Heart right ventricle (tissue), 16 donors: ENCODE results near the gene MYH14. TPM values are rescaled to one million over a fixed set of nuclear protein-coding genes. Genes with fewer than 3 reads are reported as not detected.

Experiments used
- ATAC-seq, 8 donors: fragments of 200-7000 bp; cut with Tn5 transposase; one replicate each; pipeline ENCODE4 v1.9.1; 2020; ENCODE audit warnings: mild to moderate bottlenecking in 8 of 8, moderate library complexity in 8 of 8, moderate number of reproducible peaks in 1 of 8
- DNase-seq, 2 donors: peaks; one replicate each; pipeline ENCODE4 v3.0.0-alpha.2; 2020
- H3K27ac ChIP-seq, 10 donors: fragments of 200-600 bp; sonication (generic) in 2 of 10; one replicate each; pipeline versions ENCODE4 v1.5.0 to v1.8.0; 2020 to 2022; ENCODE audit warnings: mild to moderate bottlenecking in 3 of 10
- H3K27me3 ChIP-seq, 7 donors: fragments of 200-600 bp; one replicate each; pipeline ENCODE4 v1.8.0; 2021 to 2022; ENCODE audit warnings: mild to moderate bottlenecking in 2 of 7
- H3K36me3 ChIP-seq, 9 donors: fragments of 200-600 bp; sonication (generic) in 1 of 9; one replicate each; pipeline versions ENCODE4 v1.5.0 to v1.8.0; 2020 to 2022; ENCODE audit warnings: mild to moderate bottlenecking in 2 of 9
- H3K4me1 ChIP-seq, 9 donors: fragments of 200-600 bp; sonication (generic) in 1 of 9; one replicate each; pipeline versions ENCODE4 v1.5.0 to v1.8.0; 2020 to 2022; ENCODE audit warnings: mild to moderate bottlenecking in 4 of 9
- H3K4me3 ChIP-seq, 10 donors: fragments of 200-600 bp; sonication (generic) in 2 of 10; one replicate each; pipeline versions ENCODE4 v1.5.0 to v1.8.0; 2020 to 2022; ENCODE audit warnings: mild to moderate bottlenecking in 7 of 10, moderate library complexity in 2 of 10
- H3K9me3 ChIP-seq, 11 donors: fragments of 200-600 bp in 10 of 11; sonication (generic) in 2 of 11; one replicate each; pipeline versions ENCODE4 v1.5.0 to v1.8.0; 2013 to 2022; ENCODE audit warnings: mild to moderate bottlenecking in 2 of 11, control low read depth in 1 of 11, moderate library complexity in 1 of 11
- CTCF ChIP-seq, 9 donors: fragments of 200-600 bp; sonication (generic) in 2 of 9; IDR thresholded peaks; one replicate each; pipeline versions ENCODE4 v1.5.0 to v1.8.0; 2021 to 2022; ENCODE audit warnings: antibody characterized with exemption in 9 of 9, mild to moderate bottlenecking in 5 of 9, moderate library complexity in 1 of 9
- WGBS, 2 donors: extraction: QIAGEN DNeasy Blood & Tissue Kit; methylation state at CpG; one replicate each; pipeline ENCODE4 v1.1.7; 2013; ENCODE audit warnings: inconsistent platforms in 1 of 2; 5-methylcytosine and 5-hydroxymethylcytosine counted together
- intact Hi-C, 10 donors: fragments of 100-400 bp; cut with DNase I; formaldehyde crosslinking; loops; one replicate each; pipeline versions ENCODE4 v1.11.1 to v1.14.2; 2022
- polyA plus RNA-seq, 2 donors: library from polyadenylated mRNA; stranded (reverse); fragments of 200-250 nt; gene quantifications; one replicate each; pipeline ENCODE4 v1.2.3, GENCODE V29; 2013
- total RNA-seq, 10 donors: library from RNA; stranded (reverse); fragmentation: NEBNext Ultra II Directional in 3 of 10; extraction: Animal tissue kit (Norgen Biotek cat#: 25700) in 3 of 10; gene quantifications; one replicate each; pipeline versions ENCODE4 v1.2.1 to v1.2.4, GENCODE V29; 2021 to 2023
- donor health status: Arrhythmogenic right ventricular cardiomyopathy.
- donor health status: ischemic (EF 13 %, LVEDD 7.1; RV severe dilation, severe dysfunction).
- donor health status: healthy with polysubstance abuse.
- donor health status: DM: no; HTN: yes; CAD: no.
- donor health status: DM: no; HTN: no; CAD: no.
- donor health status: ischemic (EF 25% LVEDD 6.9; RV normal size, moderate dysfunction).
- donor health status: ischemic (EF 25% LVEDD 5.7; RV mildly dilated, moderate dysfunction).
- donor health status: healthy.
- donor health status: DM: yes; HTN: yes; CAD: no.
- donor health status: Ischemic cardiomyopathy.
- donor health status: ischemic (EF 35%, LVEDD 5.7; RV mildly dilated, moderate dysfunction).
- donor health status: nonischemic (EF 11% LVEDD 7.7; RV severe dilation, severe dysfunction).
- donor health status: DM: yes; HTN: yes; CAD: no.
- donor health status: PGD.
- donor health status: ischemic (EF 29% LVEDD 5.4; RV normal size, mild dysfunction).
- donor health status: nonischemic (EF 23%, LVEDD 6.1; RV moderate dilation, normal function).

MYH14 gene
- total and polyA plus RNA-seq, 12 donors, result 29.3 to 149 (median 102) TPM

DNA sequence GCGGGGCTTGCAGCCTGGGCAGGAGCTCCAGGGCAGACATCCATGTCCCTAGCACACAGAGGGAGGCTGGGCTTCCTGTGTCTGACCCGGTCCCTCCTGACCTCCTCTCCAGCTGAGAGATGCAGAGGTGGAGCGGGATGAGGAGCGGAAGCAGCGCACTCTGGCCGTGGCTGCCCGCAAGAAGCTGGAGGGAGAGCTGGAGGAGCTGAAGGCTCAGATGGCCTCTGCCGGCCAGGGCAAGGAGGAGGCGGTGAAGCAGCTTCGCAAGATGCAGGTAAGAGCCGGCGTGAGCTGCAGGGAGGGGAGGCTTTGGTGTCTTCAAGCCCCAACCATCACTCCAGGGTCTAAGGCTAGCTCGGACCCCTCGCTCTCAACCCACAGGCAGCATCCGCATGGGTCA, 87.4 kb downstream of the MYH14 start:
- no peak for TF ChIP-seq CTCF (IDR thresholded peaks at IDR 0.05)
- no peak for ATAC-seq
- Histone ChIP-seq H3K27me3 (peaks cover 0 to 4% (median 0%) of the 10 kb centered on the region in 7 donors), H3K4me1 (no peaks in the 10 kb centered on the region), H3K9me3 (peaks cover 0 to 30% (median 9%) of the 10 kb centered on the region in 11 donors), H3K36me3 (peaks cover 0 to 71% (median 7%) of the 10 kb centered on the region in 9 donors), H3K4me3 (no peak overlapping the region), H3K27ac (no peak overlapping the region)
- intact Hi-C loops, result no loop called here
- no peak for DNase-seq
- WGBS, 2 donors, result 67 to 72% methylated on average over 15 of the region's 15 CpGs

- H3K27ac ChIP-seq, result no peak overlapping the region
- H3K9me3 ChIP-seq, result peaks cover 0 to 15% (median 0%) of the 10 kb centered on the region in 11 donors
- peaks cover 0 to 56% (median under 1%) of the 10 kb centered on the region in 9 donors for H3K36me3 ChIP-seq
- no peak overlapping the region for H3K4me3 ChIP-seq
- no peak for ATAC-seq
- no peaks in the 10 kb centered on the region for H3K4me1 ChIP-seq
- 69 to 73% methylated on average over 11 of the region's 11 CpGs for WGBS, 2 donors
- intact Hi-C loops, result no loop called here
- no peak for DNase-seq
- H3K27me3 ChIP-seq, result peaks cover 0 to 4% (median 0%) of the 10 kb centered on the region in 7 donors
- TF ChIP-seq CTCF (IDR thresholded peaks at IDR 0.05), result no peak
These were observed 88.9 kb downstream of the MYH14 start for GRCh38 chr19:50292216-50292827.

GRCh38 chr19:50293263-50294004, 90.0 kb downstream of the MYH14 start:
- intact Hi-C loops, result no loop called here
- Histone ChIP-seq H3K4me3 (no peak overlapping the region), H3K27ac (no peak overlapping the region), H3K4me1 (no peaks in the 10 kb centered on the region), H3K36me3 (peaks cover 0 to 45% (median 0%) of the 10 kb centered on the region in 9 donors), H3K9me3 (peaks cover 0 to 10% (median 0%) of the 10 kb centered on the region in 11 donors), H3K27me3 (peaks cover 0 to 4% (median 0%) of the 10 kb centered on the region in 7 donors)
- no peak for TF ChIP-seq CTCF (IDR thresholded peaks at IDR 0.05)
- 80 to 83% methylated on average over 14 of the region's 14 CpGs for WGBS, 2 donors
- DNase-seq (no peak), ATAC-seq (no peak)

DNA sequence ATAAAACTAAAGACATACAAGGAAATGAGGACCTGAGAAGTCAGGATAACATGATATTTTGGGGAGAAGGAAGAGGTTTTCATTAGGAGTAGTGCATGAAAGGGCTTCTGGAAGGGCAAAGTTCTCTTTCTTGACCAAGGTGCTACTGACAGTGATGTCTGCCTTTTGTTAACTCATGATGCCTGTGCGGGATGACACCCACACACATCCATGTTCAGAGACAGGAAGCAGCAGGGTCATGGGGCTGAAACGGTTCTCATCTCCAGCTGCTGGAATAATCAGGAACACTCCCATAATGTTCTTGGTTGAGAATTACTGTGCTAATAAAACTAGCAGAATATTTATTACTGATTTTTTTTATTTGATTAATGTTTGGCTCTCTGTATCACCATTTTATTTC, 96.6 kb downstream of the MYH14 start:
- Histone ChIP-seq H3K27ac (no peak overlapping the region), H3K9me3 (peaks cover 0 to 9% (median 0%) of the 10 kb centered on the region in 11 donors), H3K4me3 (no peak overlapping the region), H3K4me1 (peaks cover 0 to 4% (median 0%) of the 10 kb centered on the region in 9 donors), H3K36me3 (peaks cover 0 to 28% (median 0%) of the 10 kb centered on the region in 9 donors), H3K27me3 (no peaks in the 10 kb centered on the region)
- 36 to 58% methylated on average over 2 of the region's 2 CpGs for WGBS, 2 donors
- ATAC-seq (no peak), DNase-seq (no peak)
- TF ChIP-seq CTCF (IDR thresholded peaks at IDR 0.05), result no peak
- intact Hi-C loops, result no loop called here
